GM23338 (cell line): ENCODE data around the gene RSL24D1. TPM values are rescaled to one million over a fixed set of nuclear protein-coding genes. Genes with fewer than 3 reads are reported as not detected.

ENCODE experiments used
- CTCF ChIP-seq, 2 experiments: fragments of 200-600 bp in 1 of 2; sonication (generic) in 1 of 2; conservative IDR thresholded peaks; 2 replicates each; pipeline versions ENCODE4 v1.5.1 to v1.6.1; 2016 to 2017; ENCODE audit warnings: antibody characterized with exemption in 2 of 2, low read depth in 2 of 2, mild to moderate bottlenecking in 2 of 2, moderate library complexity in 1 of 2
- EZH2phosphoT487 ChIP-seq: fragments of 200-600 bp; sonication (generic); IDR thresholded peaks from one replicate; pipeline ENCODE4 v1.8.1; 2018; ENCODE audit warnings: antibody characterized with exemption; ENCODE audit not compliant: unreplicated experiment
- JUNB ChIP-seq: IDR thresholded peaks from one replicate; pipeline ENCODE4 v1.6.1; 2016; ENCODE audit warnings: antibody characterized with exemption; ENCODE audit not compliant: unreplicated experiment
- NANOG ChIP-seq: IDR thresholded peaks from 2 replicates; pipeline ENCODE4 v1.6.1; 2016; ENCODE audit warnings: antibody characterized with exemption, borderline replicate concordance
- REST ChIP-seq: IDR thresholded peaks from one replicate; pipeline ENCODE4 v1.6.1; 2018; ENCODE audit warnings: antibody characterized with exemption; ENCODE audit not compliant: unreplicated experiment
- ZNF114 ChIP-seq: fragments of 250-450 bp; sonication (Bioruptor Pico); IDR thresholded peaks from 2 replicates; pipeline ENCODE4 v1.5.0; 2020; ENCODE audit warnings: mild to moderate bottlenecking, moderate library complexity
- ZNF462 ChIP-seq: fragments of 250-450 bp; sonication (Bioruptor Pico); IDR thresholded peaks from 2 replicates; pipeline ENCODE4 v1.5.0; 2020; ENCODE audit warnings: mild to moderate bottlenecking, moderate library complexity
- polyA plus RNA-seq: library from polyadenylated mRNA; unstranded; fragments of >200 nt; fragmentation: Nextera tagmentation; extraction: Ambion mirVana; gene quantifications from 2 replicates; pipeline ENCODE4 v1.2.1, GENCODE V29; 2016
- total RNA-seq: library from RNA; depleted of rRNA; stranded (reverse); fragments of >200 nt; shearing (Covaris generic); gene quantifications from 2 replicates; pipeline ENCODE4 v1.2.3, GENCODE V29; 2014

Gene RSL24D1
- total and polyA plus RNA-seq, 2 experiments from 2014 or later, result 125 to 201 TPM

GRCh38 chr15:55230953-55231352, 34.2 kb upstream of the RSL24D1 start (continued):
- no peak for TF ChIP-seq ZNF462 (CRISPR knock-in tag)
- TF ChIP-seq REST, result no peak
- no peak for TF ChIP-seq CTCF (conservative IDR thresholded peaks at IDR 0.05; ENCODE audit: low read depth in 2 of 2)
- TF ChIP-seq ZNF114 (CRISPR knock-in tag), result no peak
- no peak for TF ChIP-seq EZH2phosphoT487
- no peak for TF ChIP-seq NANOG
- no peak for TF ChIP-seq JUNB
